Stimulated activated CD8-positive, alpha-beta memory T cell treated with anti-CD3 and anti-CD28 coated beads, Interleukin-15, amount 100 ng/mL, for 48 hours (primary cell): Measurements from ENCODE around the gene GCG.

Source experiments
- DNase-seq, 2 donors: peaks; one replicate each; pipeline ENCODE4 v3.0.0-alpha.2; 2020; ENCODE audit warnings: low read depth in 2 of 2

Gene GCG

GRCh38 chr2:162149940-162150339 is 2.1 kb downstream of the GCG start:
- DNase-seq = no peak

- no peak for DNase-seq
Measured at GRCh38 chr2:162149466-162149865, 2.6 kb downstream of the GCG start.

- DNase-seq = no peak
Measured at GRCh38 chr2:162148956-162149355, 3.1 kb downstream of the GCG start.

DNA sequence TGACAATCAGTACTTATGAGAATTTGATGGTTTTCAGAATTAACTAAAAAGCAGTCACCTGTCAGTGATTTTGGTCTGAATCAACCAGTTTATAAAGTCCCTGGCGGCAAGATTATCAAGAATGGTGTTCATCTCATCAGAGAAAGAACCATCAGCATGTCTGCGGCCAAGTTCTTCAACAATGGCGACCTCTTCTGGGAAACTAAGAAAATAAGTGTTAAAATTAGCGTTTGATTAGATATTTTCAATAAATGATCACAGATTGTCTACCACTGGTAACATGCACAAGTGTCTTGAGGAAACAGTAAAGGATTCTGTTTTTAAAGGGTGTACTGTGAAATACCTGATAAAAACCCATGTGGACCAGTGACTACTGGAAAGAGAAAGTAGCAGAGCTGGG is 8.1 kb downstream of the GCG start:
- no peak for DNase-seq

GRCh38 chr2:162138310-162138709 is 13.7 kb downstream of the GCG start:
- no peak for DNase-seq

DNA sequence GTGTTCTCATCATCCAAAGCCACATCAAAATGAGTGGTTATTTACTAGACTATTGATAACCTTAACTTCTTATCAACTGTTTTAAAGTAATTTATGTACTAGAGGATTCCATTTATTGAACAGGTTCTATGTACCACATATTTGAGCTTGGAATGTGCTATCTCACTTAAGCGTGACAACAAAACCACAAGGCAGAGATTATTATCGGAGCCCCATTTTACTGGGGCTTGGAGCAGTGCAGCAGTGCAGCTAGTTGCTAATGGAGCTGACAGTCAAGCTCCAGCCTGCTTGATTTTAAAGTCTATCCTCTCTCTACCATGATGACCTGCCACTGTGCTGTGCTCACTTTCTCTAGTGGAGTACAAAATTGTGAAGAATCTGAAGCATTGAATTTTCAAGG is 24.6 kb downstream of the GCG start:
- no peak for DNase-seq

DNA sequence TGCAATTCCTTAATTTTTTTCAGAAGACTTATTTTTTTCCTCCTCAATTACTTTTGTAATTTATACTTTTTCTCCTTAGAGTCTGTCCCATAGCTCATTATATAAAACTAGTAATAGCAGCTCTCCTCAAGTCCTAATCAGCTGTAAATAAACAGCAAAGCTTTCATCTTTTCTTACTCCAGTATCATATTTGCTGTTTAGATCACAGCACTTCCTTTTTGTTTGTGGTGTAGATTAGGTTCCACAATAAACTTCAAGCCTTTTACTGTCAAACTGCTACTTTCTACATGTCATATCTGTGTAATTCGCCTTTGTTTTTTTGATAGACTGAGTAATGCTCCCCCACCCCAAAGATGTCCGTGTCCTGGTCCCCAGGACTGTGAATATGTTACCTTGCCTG is 25.5 kb downstream of the GCG start:
- DNase-seq = no peak

DNA sequence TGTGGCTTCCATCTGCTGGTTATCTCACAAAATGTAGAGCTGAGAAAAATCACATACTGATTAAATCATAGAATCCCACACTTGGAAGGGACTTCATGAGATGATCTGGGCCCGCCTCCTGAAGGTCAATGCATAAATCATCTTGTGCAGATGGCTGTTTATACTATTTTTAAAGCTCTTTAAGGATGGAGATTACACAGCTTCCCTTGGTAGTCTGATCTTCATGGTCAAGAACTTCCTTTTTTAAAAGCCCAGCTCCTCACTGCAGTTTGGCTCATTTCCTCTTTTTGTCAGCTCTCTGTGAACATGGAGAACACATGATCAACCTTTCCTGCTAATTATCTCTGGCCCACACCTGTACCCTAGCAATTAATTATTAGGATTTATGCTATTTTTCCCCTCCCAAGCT is 25.9 kb downstream of the GCG start:
- DNase-seq = no peak

DNA sequence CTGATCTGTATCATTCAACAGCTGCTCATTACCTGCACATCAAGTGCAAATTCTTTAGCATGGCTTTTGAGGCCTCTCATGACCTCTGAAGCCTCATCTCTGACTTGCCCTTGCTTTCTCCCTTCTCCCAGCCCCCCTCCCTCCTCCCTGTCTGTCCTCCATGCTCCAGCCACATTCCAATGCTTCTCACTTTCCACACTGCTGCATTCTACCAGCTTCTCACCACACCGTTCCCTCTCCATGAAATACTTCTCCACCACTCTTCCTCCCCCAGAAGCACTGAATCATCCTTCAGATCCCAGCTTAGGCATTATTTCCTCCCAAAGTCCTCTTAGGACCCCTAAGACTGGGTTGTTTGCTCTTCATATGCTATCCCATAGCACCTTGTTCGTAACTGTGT is 26.9 kb downstream of the GCG start:
- DNase-seq = no peak

GRCh38 chr2:162123806-162124758 is 28.0 kb downstream of the GCG start:
- no peak for DNase-seq

GRCh38 chr2:162118166-162119031 is 33.6 kb downstream of the GCG start:
- DNase-seq = no peak

GRCh38 chr2:162116352-162116751 is 35.7 kb downstream of the GCG start:
- DNase-seq = no peak

- DNase-seq = no peak
Measured at GRCh38 chr2:162115076-162115475, 37.0 kb downstream of the GCG start.

DNA sequence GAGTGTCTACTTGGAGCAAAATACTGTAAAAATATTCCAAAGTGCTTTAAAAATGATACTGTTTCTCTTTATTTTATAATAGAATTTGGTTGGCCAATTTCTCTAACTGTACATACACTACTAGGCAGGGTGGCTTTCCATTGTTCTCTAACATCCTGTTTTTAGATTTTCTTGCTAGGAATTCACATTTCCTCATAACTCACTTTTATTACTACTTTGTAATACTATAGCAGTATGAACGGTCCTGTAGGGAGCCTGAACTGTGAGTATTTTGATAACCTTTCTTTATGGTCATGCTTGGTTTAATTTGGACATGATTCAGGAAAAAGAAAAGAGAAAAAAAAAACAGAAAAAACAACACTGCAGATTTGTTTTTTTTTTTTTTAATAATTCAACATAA is 37.8 kb downstream of the GCG start:
- no peak for DNase-seq

DNA sequence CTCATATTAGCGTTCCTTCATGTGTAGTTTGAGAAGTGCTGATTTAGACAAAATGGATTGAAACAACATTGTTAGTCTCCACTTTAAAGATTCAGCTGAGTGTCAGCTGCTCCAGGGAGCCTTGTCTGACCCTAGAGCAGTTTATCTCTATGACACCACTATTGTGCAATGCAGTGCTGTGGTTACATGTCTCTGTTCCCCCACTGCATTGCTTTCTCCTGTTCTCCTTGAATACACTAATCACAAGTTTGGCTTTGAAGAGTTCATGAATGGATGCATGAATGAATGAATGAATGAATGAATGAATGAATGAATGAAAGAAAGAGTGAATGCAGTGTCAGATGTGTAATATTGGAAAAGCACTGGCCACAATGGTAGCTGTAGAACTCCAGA is 38.3 kb downstream of the GCG start:
- DNase-seq = no peak

DNA sequence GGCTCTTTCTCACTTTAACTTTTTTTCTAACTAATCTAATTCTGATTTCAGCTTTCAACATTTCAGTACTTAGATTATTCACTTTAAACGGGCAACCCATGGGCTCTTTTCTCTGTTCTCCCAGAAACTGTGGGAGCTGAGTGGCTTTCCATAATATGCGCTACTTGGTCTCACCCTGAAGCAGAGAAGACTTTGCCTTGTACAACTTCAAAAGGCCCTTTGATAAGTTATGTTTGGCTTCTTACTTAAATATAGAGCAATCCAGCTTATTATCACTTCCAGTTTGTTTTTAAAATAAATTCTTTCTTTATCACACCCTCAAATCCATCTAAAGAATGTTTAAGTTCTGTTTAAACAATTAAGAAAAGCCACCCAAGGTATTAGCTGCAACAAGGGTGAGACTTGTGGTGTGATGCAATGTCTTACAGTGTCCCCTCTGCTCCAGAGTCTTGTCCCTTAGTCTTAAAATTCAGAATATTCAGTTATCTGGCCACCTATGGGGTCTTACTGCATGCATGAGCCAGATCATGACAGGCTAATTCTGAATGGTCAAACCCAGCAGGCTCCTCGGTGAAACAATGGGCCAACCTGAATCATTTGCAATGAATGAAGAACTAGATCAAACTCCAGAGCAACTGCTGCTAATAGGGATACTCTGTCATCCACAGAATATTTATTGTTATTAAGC is 38.8 kb downstream of the GCG start:
- no peak for DNase-seq

DNA sequence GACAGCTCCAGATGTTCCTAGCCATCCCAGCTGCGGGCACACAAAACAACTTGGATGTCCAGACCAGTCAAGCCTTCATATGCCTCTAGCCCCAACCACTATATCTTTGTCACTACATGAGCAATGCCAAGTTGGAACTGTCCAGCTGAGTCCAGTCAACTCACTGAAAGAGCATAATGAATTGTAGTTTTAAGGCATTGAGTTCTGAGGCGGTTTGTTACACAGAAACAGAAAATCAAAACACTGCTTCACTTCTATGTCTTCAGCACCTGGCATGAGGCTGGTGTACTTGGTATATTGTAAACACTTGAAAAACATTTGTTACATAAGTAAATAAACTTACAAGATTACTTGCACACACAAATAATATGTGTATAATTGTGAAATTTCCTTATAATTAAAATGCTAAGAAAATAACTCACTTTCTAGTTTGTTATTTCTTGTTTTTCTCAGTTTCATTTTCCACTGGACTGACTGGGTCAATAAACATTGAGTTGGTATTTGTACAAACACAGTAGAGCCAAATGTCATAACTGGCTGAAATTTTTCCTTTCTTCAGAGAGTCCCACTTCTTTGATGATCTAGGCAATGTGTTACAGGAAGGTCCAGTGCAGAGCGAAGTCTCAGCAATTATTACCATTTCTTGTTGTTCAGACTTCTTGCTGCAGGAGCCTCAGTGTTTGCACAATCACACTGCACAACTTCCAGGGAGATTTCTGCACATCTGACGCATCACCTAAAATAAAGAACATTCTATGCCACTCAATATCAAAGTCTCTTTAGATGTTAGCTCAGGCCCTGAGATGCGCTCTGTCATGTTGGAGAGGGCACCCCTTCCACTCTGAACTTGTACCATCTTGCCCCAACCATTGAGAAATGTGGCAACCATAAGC is 39.8 kb downstream of the GCG start:
- DNase-seq = no peak

GRCh38 chr2:162107361-162107901 is 44.6 kb downstream of the GCG start:
- DNase-seq = no peak

GRCh38 chr2:162106746-162107145 is 45.3 kb downstream of the GCG start:
- DNase-seq = no peak

DNA sequence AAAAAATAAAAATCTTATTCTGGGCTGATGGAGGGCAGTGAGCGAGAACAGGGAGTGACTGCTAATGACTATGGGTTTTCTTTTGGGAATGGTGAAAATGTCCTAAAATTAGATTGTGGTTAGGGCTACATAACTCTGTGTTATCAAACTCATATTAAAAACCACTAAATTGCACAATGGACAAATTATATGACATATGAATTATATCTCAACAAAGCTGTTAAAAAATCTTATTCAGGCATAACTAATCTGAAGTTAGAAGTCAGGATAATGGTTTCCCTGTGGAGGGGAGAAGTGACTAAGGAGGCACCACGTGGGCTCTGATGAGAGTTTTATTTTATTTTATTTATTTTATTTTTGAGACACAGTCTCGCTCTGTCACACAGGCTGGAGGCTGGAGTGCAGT is 45.9 kb downstream of the GCG start:
- no peak for DNase-seq

- DNase-seq = no peak
Measured at GRCh38 chr2:162103443-162104009, 48.5 kb downstream of the GCG start.
